IMR-90 (cell line): ENCODE results near the gene IL1RAPL1. TPM values are rescaled to one million over a fixed set of nuclear protein-coding genes. Genes with fewer than 3 reads are reported as not detected.
A peak's percentile ranks its signal among the peaks of the same experiment; 100 is the strongest.

ENCODE experiments used
- ATAC-seq: fragments of 200-7000 bp; cut with Tn5 transposase; 2 replicates; pipeline ENCODE4 v1.9.1; 2020; ENCODE audit warnings: low read depth, mild to moderate bottlenecking, moderate library complexity
- BruUV-seq: library from RNA; stranded (reverse); fragments of 400-500 nt; replicated peaks from 2 replicates; lab custom pipeline; 2021; lab: Mats Ljungman, UMichigan
- CTCF ChIA-PET: fragments of 300-600 bp; formaldehyde crosslinking; extraction: SDS; loops from one replicate; lab custom pipeline; 2021; ENCODE audit warnings: antibody characterized with exemption; lab: Yijun Ruan, JAX
- POLR2A ChIA-PET: fragments of 300-600 bp; sonication (Branson Sonifier 250); formaldehyde crosslinking; loops from one replicate; lab custom pipeline; 2022; ENCODE audit warnings: antibody characterized with exemption; ENCODE audit not compliant: unreplicated experiment; lab: Charles Lee
- DNase-seq: peaks from one replicate; pipeline ENCODE4 v3.0.0; 2013
- H2AFZ ChIP-seq: replicated peaks from 2 replicates; pipeline ENCODE3; 2013; ENCODE audit warnings: low read length, mild to moderate bottlenecking; ENCODE audit not compliant: poor library complexity
- H2AK5ac ChIP-seq: 2 replicates; pipeline ENCODE4 v1.6.1; 2013; ENCODE audit warnings: low read depth, low read length, inconsistent platforms
- H2AK9ac ChIP-seq: replicated peaks from 2 replicates; pipeline ENCODE3; 2013; ENCODE audit warnings: mild to moderate bottlenecking, low read depth, low read length, moderate library complexity; ENCODE audit not compliant: poor library complexity
- H2BK120ac ChIP-seq: 2 replicates; pipeline ENCODE4 v1.6.1; 2013; ENCODE audit warnings: low read depth, low read length, inconsistent platforms
- H2BK15ac ChIP-seq: 3 replicates; pipeline ENCODE4 v1.6.1; 2013; ENCODE audit warnings: low read depth, low read length, inconsistent platforms
- H2BK20ac ChIP-seq: 2 replicates; pipeline ENCODE4 v1.6.1; 2013; ENCODE audit warnings: low read depth, mild to moderate bottlenecking, inconsistent platforms, low read length, moderate library complexity
- H2BK5ac ChIP-seq: 2 replicates; pipeline ENCODE4 v1.6.1; 2013; ENCODE audit warnings: mild to moderate bottlenecking, low read depth, low read length, inconsistent platforms; ENCODE audit not compliant: poor library complexity, severe bottlenecking
- H3K14ac ChIP-seq: replicated peaks from 2 replicates; pipeline ENCODE4 v1.6.1; 2013; ENCODE audit warnings: low read depth, low read length, inconsistent platforms
- H3K18ac ChIP-seq: 2 replicates; pipeline ENCODE4 v1.6.1; 2013; ENCODE audit warnings: low read depth, low read length, control low read depth
- H3K23ac ChIP-seq: 2 replicates; pipeline ENCODE4 v1.6.1; 2013; ENCODE audit warnings: low read depth, low read length, inconsistent platforms
- H3K27ac ChIP-seq: 2 replicates; pipeline ENCODE4 v1.5.1; 2013; ENCODE audit warnings: mild to moderate bottlenecking, control low read depth, low read length; ENCODE audit not compliant: insufficient read depth
- H3K27me3 ChIP-seq: 2 replicates; pipeline ENCODE4 v1.6.1; 2013; ENCODE audit warnings: low read length; ENCODE audit not compliant: control insufficient read depth, insufficient read depth
- H3K36me3 ChIP-seq: 2 replicates; pipeline ENCODE4 v1.6.1; 2013; ENCODE audit warnings: low read length, mixed read lengths; ENCODE audit not compliant: control insufficient read depth, insufficient read depth
- H3K4ac ChIP-seq: 2 replicates; pipeline ENCODE4 v1.6.1; 2013; ENCODE audit warnings: low read depth, low read length, inconsistent platforms
- H3K4me1 ChIP-seq: 2 replicates; pipeline ENCODE4 v1.6.1; 2013; ENCODE audit warnings: low read length, mixed read lengths; ENCODE audit not compliant: control insufficient read depth, insufficient read depth
- H3K4me2 ChIP-seq: 2 replicates; pipeline ENCODE4 v1.6.1; 2013; ENCODE audit warnings: low read depth, mild to moderate bottlenecking, control low read depth, low read length, moderate library complexity
- H3K4me3 ChIP-seq: 2 replicates; pipeline ENCODE4 v1.5.1; 2013; ENCODE audit warnings: low read depth, mild to moderate bottlenecking, control low read depth, low read length, moderate library complexity; ENCODE audit not compliant: insufficient read depth
- H3K56ac ChIP-seq: 2 replicates; pipeline ENCODE4 v1.6.1; 2013; ENCODE audit warnings: low read length, inconsistent platforms; ENCODE audit not compliant: insufficient read depth; ENCODE audit errors: extremely low read depth
- H3K79me1 ChIP-seq, 2 experiments: 2 replicates each; pipeline ENCODE4 v1.6.1; 2013; ENCODE audit warnings: low read length in 2 of 2, inconsistent platforms in 1 of 2, low read depth in 1 of 2
- H3K9ac ChIP-seq: 2 replicates; pipeline ENCODE4 v1.6.1; 2013; ENCODE audit warnings: low read depth, low read length, control low read depth
- H3K9me1 ChIP-seq: 2 replicates; pipeline ENCODE4 v1.6.1; 2013; ENCODE audit warnings: low read length, inconsistent platforms; ENCODE audit not compliant: insufficient read depth
- H3K9me3 ChIP-seq: 2 replicates; pipeline ENCODE4 v1.6.1; 2013; ENCODE audit warnings: low read length; ENCODE audit not compliant: control insufficient read depth, insufficient read depth
- H4K20me1 ChIP-seq: 2 replicates; pipeline ENCODE4 v1.6.1; 2013; ENCODE audit warnings: low read length, inconsistent platforms; ENCODE audit not compliant: insufficient read depth
- H4K5ac ChIP-seq: 2 replicates; pipeline ENCODE4 v1.6.1; 2013; ENCODE audit warnings: mild to moderate bottlenecking, low read depth, low read length, control low read depth
- H4K8ac ChIP-seq, 2 experiments: 2 replicates each; pipeline ENCODE4 v1.6.1; 2013; ENCODE audit warnings: low read depth in 2 of 2, low read length in 2 of 2, control low read depth in 1 of 2, inconsistent platforms in 1 of 2
- H4K91ac ChIP-seq: 2 replicates; pipeline ENCODE4 v1.6.1; 2013; ENCODE audit warnings: low read depth, low read length, inconsistent platforms; ENCODE audit not compliant: insufficient read depth
- CHD1 ChIP-seq: IDR thresholded peaks from 2 replicates; pipeline ENCODE4 v1.6.1; 2012; ENCODE audit warnings: low read depth, low read length, improper control_type of control experiment
- MAFK ChIP-seq: IDR thresholded peaks from 2 replicates; pipeline ENCODE4 v1.6.1; 2012; ENCODE audit warnings: low read depth, low read length, improper control_type of control experiment
- NFE2L2 ChIP-seq: fragments of 150-350 bp; IDR thresholded peaks from 2 replicates; pipeline ENCODE4 v1.6.1; 2016; ENCODE audit warnings: low read depth, mild to moderate bottlenecking, low read length
- WGBS, 2 experiments: methylation state at CpG; one replicate each; pipeline versions ENCODE4 v1.1.5 to v1.1.7; 2013; ENCODE audit warnings: missing lambda C conversion rate in 2 of 2; ENCODE audit not compliant: insufficient read length in 1 of 2; ENCODE audit errors: extremely low coverage in 2 of 2; 5-methylcytosine and 5-hydroxymethylcytosine counted together
- dilution Hi-C: fragments of 300-500 bp; cut with HindIII; formaldehyde crosslinking; loops from one replicate; pipeline ENCODE4 v1.14.3; 2018; ENCODE audit warnings: low sequenced_read_pairs; ENCODE audit not compliant: unreplicated experiment
- in situ Hi-C: fragments of 300-500 bp; cut with MboI; formaldehyde crosslinking; loops from 3 replicates; pipeline ENCODE4 v1.14.3; 2019; ENCODE audit warnings: low sequenced_read_pairs, inconsistent platforms, mixed read lengths
- intact Hi-C: fragments of 100-400 bp; cut with micrococcal nuclease; formaldehyde crosslinking; loops from 2 replicates; pipeline ENCODE4 v1.10.0; 2022
- polyA plus RNA-seq, 3 experiments: library from polyadenylated mRNA; depleted of rRNA; stranded (reverse); fragments of >200 nt; gene quantifications; 2 replicates each; pipeline ENCODE4 v1.2.3, GENCODE V29; 2012; ENCODE audit warnings: low replicate concordance in 1 of 3
- total RNA-seq: library from RNA; depleted of rRNA; stranded (reverse); fragments of >200 nt; gene quantifications from 2 replicates; pipeline ENCODE4 v1.2.3, GENCODE V29; 2012

IL1RAPL1 gene
- total and polyA plus RNA-seq, 2 of the 4 experiments (the other 2 are of a cell fraction): 1.5 to 9.0 TPM

DNA sequence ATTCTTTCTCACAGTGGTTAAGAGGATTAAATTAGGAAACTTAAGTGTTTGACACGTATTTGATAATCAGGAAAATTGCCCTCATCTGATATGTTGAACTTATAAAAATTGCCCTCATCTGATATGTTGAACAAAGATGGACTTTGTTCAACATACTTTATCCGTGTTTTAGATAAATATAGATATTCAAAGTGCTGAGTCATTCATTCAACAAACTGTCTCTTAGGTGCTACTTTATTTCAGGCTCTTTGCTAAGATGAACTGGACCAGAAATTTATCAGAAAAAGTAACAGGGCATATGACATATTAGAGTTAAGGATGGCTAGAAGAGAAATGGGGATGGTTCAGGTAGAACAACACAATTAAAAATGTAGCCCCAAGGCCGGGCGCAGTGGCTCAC, 81.7 kb downstream of the IL1RAPL1 start:
- Histone ChIP-seq H3K14ac (no peak overlapping the region), H4K8ac (no peak overlapping the region), H3K9me3 (no peaks in the 10 kb centered on the region), H3K27ac (no peak overlapping the region), H2BK120ac (no peak overlapping the region), H4K5ac (no peak overlapping the region), H4K91ac (no peak overlapping the region), H3K4me2 (no peak overlapping the region), H3K56ac (no peak overlapping the region), H3K36me3 (no peaks in the 10 kb centered on the region), H3K23ac (no peak overlapping the region), H2AK9ac (no peak overlapping the region), H3K18ac (no peak overlapping the region), H2AK5ac (no peak overlapping the region), H2BK5ac (no peak overlapping the region), H2BK20ac (no peak overlapping the region), H3K4me1 (no peaks in the 10 kb centered on the region), H4K20me1 (no peaks in the 10 kb centered on the region), H3K9me1 (no peaks in the 10 kb centered on the region), H2BK15ac (no peak overlapping the region), H3K9ac (no peak overlapping the region), H3K27me3 (no peaks in the 10 kb centered on the region), H3K79me1 (no peaks in the 10 kb centered on the region), H3K4ac (no peak overlapping the region), H2AFZ (no peak overlapping the region), H3K4me3 (no peak overlapping the region)
- ATAC-seq (no peak), DNase-seq (peak; percentile 4)
- WGBS, 2 experiments: no CpG with 5 or more reads among the region's 4 CpGs
- CTCF ChIA-PET: no interaction called here
- POLR2A ChIA-PET: no interaction called here
- TF ChIP-seq MAFK: peak; percentile 74
- peak; percentile 95 for TF ChIP-seq NFE2L2
- no peak for TF ChIP-seq CHD1
- dilution Hi-C loops: no loop called here
- in situ Hi-C loops: no loop called here
- no TSS peak for BruUV-seq
- intact Hi-C loops: no loop called here
